Panc1 (cell line): ENCODE measurements around the gene STUB1. TPM values are rescaled to one million over a fixed set of nuclear protein-coding genes. Genes with fewer than 3 reads are reported as not detected.
A peak's percentile ranks its signal among the peaks of the same experiment; 100 is the strongest.

Source experiments
- ATAC-seq: fragments of 200-7000 bp; cut with Tn5 transposase; 2 replicates; pipeline ENCODE4 v1.9.1; 2020; ENCODE audit warnings: mild to moderate bottlenecking, moderate library complexity
- BruUV-seq: library from RNA; stranded (reverse); fragments of 400-500 nt; replicated peaks from 2 replicates; lab custom pipeline; 2021; lab: Mats Ljungman, UMichigan
- CTCF ChIA-PET: fragments of 300-600 bp; sonication (Branson Sonifier 250); formaldehyde crosslinking; loops from one replicate; lab custom pipeline; 2022; ENCODE audit warnings: antibody characterized with exemption; lab: Charles Lee
- POLR2A ChIA-PET: fragments of 300-600 bp; sonication (Branson Sonifier 250); formaldehyde crosslinking; loops from one replicate; lab custom pipeline; 2022; ENCODE audit warnings: antibody characterized with exemption; lab: Charles Lee
- DNase-seq: peaks from one replicate; pipeline ENCODE4 v3.0.0-alpha.2; 2010; ENCODE audit warnings: low read depth, low spot score
- H3K27ac ChIP-seq: 2 replicates; pipeline ENCODE4 v1.5.1; 2011; ENCODE audit warnings: mild to moderate bottlenecking, low read length, inconsistent platforms
- H3K27me3 ChIP-seq: fragments of 200-500 bp; sonication (Bioruptor generic); 2 replicates; pipeline ENCODE4 v1.6.0; 2014; ENCODE audit warnings: low read length, inconsistent platforms; ENCODE audit not compliant: control insufficient read depth, insufficient read depth
- H3K36me3 ChIP-seq: fragments of 200-500 bp; sonication (Bioruptor generic); 2 replicates; pipeline ENCODE4 v1.5.1; 2014; ENCODE audit warnings: inconsistent platforms, mild to moderate bottlenecking, low read length, moderate library complexity; ENCODE audit not compliant: control insufficient read depth, insufficient read depth
- H3K4me1 ChIP-seq: 2 replicates; pipeline ENCODE4 v1.5.1; 2011; ENCODE audit warnings: inconsistent platforms, mild to moderate bottlenecking, low read length, moderate library complexity; ENCODE audit not compliant: control insufficient read depth, insufficient read depth
- H3K4me3 ChIP-seq, 2 experiments: 2 replicates each; pipeline ENCODE4 v1.5.1; 2011 to 2012; ENCODE audit warnings: low read depth in 2 of 2, low read length in 2 of 2, mild to moderate bottlenecking in 2 of 2, inconsistent platforms in 1 of 2, moderate library complexity in 1 of 2
- H3K9me3 ChIP-seq: fragments of 200-500 bp; sonication (Bioruptor generic); 2 replicates; pipeline ENCODE4 v1.5.1; 2014; ENCODE audit warnings: low read depth, mild to moderate bottlenecking, inconsistent platforms, low read length, moderate library complexity; ENCODE audit not compliant: control insufficient read depth, insufficient read depth
- CTCF ChIP-seq: fragments of 450-650 bp; IDR thresholded peaks from 2 replicates; pipeline ENCODE4 v1.5.1; 2017; ENCODE audit warnings: mild to moderate bottlenecking
- POLR2AphosphoS5 ChIP-seq: IDR thresholded peaks from 2 replicates; pipeline ENCODE4 v1.6.1; 2012; ENCODE audit warnings: mild to moderate bottlenecking, low read depth, low read length, moderate library complexity
- SIN3A ChIP-seq: IDR thresholded peaks from 2 replicates; pipeline ENCODE4 v1.6.1; 2012; ENCODE audit warnings: low read depth, mild to moderate bottlenecking, low read length, moderate library complexity, borderline replicate concordance; ENCODE audit not compliant: insufficient read depth
- TCF7L2 ChIP-seq: IDR thresholded peaks from 2 replicates; pipeline ENCODE4 v1.6.1; 2011; ENCODE audit warnings: mild to moderate bottlenecking, low read depth, low read length, inconsistent platforms
- in situ Hi-C: cut with HindIII; loops from 2 replicates; pipeline ENCODE4 v1.10.0; 2016; ENCODE audit warnings: low sequenced_read_pairs, low pct_unique_long_range_greater_than_20kb
- intact Hi-C: fragments of 100-400 bp; cut with micrococcal nuclease; formaldehyde crosslinking; loops from one replicate; pipeline ENCODE4 v1.10.0; 2022; ENCODE audit not compliant: unreplicated experiment
- total RNA-seq: library from RNA; stranded (reverse); gene quantifications from one replicate; pipeline ENCODE4 v1.2.1, GENCODE V29; 2021; ENCODE audit not compliant: unreplicated experiment
- TF ChIP-seq, protein P1 (sequence below), 2 experiments: IDR thresholded peaks; 2 replicates each; pipeline ENCODE4 v1.6.1; 2011 to 2012; ENCODE audit warnings: low read depth in 2 of 2, control low read depth in 1 of 2, low read length in 1 of 2, mild to moderate bottlenecking in 1 of 2, moderate library complexity in 1 of 2; ENCODE audit not compliant: insufficient read depth in 1 of 2

The STUB1 gene
- total RNA-seq, 1 experiment from 2014 or later, result 217 TPM

- ATAC-seq (peak; percentile 42), DNase-seq (no peak)
- TF ChIP-seq TCF7L2 (no peak), POLR2AphosphoS5 (peak; percentile 88), CTCF (peak; percentile 67), SIN3A (peak; percentile 39; the same call in 1 of the 2 replicates)
- TF ChIP-seq, protein P1, sequence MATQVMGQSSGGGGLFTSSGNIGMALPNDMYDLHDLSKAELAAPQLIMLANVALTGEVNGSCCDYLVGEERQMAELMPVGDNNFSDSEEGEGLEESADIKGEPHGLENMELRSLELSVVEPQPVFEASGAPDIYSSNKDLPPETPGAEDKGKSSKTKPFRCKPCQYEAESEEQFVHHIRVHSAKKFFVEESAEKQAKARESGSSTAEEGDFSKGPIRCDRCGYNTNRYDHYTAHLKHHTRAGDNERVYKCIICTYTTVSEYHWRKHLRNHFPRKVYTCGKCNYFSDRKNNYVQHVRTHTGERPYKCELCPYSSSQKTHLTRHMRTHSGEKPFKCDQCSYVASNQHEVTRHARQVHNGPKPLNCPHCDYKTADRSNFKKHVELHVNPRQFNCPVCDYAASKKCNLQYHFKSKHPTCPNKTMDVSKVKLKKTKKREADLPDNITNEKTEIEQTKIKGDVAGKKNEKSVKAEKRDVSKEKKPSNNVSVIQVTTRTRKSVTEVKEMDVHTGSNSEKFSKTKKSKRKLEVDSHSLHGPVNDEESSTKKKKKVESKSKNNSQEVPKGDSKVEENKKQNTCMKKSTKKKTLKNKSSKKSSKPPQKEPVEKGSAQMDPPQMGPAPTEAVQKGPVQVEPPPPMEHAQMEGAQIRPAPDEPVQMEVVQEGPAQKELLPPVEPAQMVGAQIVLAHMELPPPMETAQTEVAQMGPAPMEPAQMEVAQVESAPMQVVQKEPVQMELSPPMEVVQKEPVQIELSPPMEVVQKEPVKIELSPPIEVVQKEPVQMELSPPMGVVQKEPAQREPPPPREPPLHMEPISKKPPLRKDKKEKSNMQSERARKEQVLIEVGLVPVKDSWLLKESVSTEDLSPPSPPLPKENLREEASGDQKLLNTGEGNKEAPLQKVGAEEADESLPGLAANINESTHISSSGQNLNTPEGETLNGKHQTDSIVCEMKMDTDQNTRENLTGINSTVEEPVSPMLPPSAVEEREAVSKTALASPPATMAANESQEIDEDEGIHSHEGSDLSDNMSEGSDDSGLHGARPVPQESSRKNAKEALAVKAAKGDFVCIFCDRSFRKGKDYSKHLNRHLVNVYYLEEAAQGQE (IDR thresholded peaks at IDR 0.05; ENCODE audit: insufficient read depth in 1 of 2, low read depth in 2 of 2, low read length in 1 of 2), result no peak
- Histone ChIP-seq H3K4me1 (peaks cover 39% of the 10 kb centered on the region), H3K36me3 (no peaks in the 10 kb centered on the region; the same call in 1 of the 2 replicates), H3K27me3 (no peaks in the 10 kb centered on the region), H3K9me3 (no peaks in the 10 kb centered on the region), H3K4me3 (peak overlapping the region; percentile 72 to 77), H3K27ac (peak overlapping the region; percentile 93)
- CTCF ChIA-PET, result interaction anchor here (0.8 kb wide), 1 partner anchor 9 kb away, joined by 3 read pairs; no protein-coding TSS in a partner anchor
- intact Hi-C loops (no loop called here), in situ Hi-C loops (no loop called here)
- POLR2A ChIA-PET, result interaction anchor here (0.6 kb wide), 1 partner anchor 23 kb away, joined by 3 read pairs; no protein-coding TSS in a partner anchor
- BruUV-seq, result TSS peak; percentile 90
Observed at GRCh38 chr16:719815-720446, 39.7 kb downstream of the STUB1 start.

DNA sequence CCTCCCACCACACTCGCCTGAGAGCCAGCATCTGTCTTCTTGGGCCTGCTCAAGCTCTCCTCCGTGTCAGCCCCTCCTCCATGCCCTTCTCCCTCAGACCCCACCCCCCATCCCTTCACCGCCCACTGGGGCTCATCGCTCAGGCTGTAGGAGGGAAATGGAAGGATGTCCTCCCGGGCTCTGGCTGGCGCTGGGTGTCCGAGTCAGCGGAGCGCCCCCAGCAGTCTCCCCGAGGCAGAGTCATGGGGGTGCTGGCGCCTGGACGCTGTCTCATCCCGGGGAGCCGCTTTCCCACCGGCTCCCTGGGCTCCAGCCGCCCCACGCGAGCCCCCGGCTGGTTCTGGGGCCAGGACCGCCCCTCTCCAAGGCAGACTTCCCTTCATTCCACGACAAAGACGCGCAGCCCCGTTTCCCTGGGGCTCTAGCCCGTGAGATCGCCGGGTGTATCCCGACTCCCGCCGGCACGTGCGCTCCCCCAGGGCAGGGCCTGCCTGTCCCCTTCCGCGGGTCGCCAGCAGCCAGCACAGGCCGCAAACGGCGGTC lies 40.3 kb downstream of the STUB1 start:
- peak; percentile 43 for ATAC-seq
- in situ Hi-C loops (no loop called here), intact Hi-C loops (no loop called here)
- Histone ChIP-seq H3K27me3 (no peaks in the 10 kb centered on the region), H3K27ac (peak overlapping the region; percentile 93), H3K9me3 (no peaks in the 10 kb centered on the region), H3K36me3 (no peaks in the 10 kb centered on the region; the same call in 1 of the 2 replicates), H3K4me1 (peaks cover 42% of the 10 kb centered on the region), H3K4me3 (peak overlapping the region; percentile 72 to 77)
- POLR2A ChIA-PET, result interaction anchor here (0.6 kb wide), 1 partner anchor 23 kb away, joined by 3 read pairs; no protein-coding TSS in a partner anchor
- TF ChIP-seq, protein P1 (IDR thresholded peaks at IDR 0.05; ENCODE audit: insufficient read depth in 1 of 2, low read depth in 2 of 2, low read length in 1 of 2), result no peak
- TF ChIP-seq SIN3A (0 out of 2 replicates have a peak, but pooled peaks have one; percentile 4), TCF7L2 (no peak), CTCF (peak; percentile 5; the same call in 1 of the 2 replicates), POLR2AphosphoS5 (peak; percentile 19)
- no TSS peak for BruUV-seq
- no peak for DNase-seq
- CTCF ChIA-PET, result interaction anchor here (0.8 to 1.1 kb wide), 2 partner anchors 8 to 10 kb away, joined by 3 read pairs; no protein-coding TSS in a partner anchor
